Midbrain (tissue), 1 donor: ENCODE data around the gene ABLIM3.
A peak's percentile ranks its signal among the peaks of the same experiment; 100 is the strongest.

ENCODE experiments used
- DNase-seq: peaks from one replicate; lab custom pipeline; 2025; lab: John Stamatoyannopoulos, UW

The ABLIM3 gene

DNA sequence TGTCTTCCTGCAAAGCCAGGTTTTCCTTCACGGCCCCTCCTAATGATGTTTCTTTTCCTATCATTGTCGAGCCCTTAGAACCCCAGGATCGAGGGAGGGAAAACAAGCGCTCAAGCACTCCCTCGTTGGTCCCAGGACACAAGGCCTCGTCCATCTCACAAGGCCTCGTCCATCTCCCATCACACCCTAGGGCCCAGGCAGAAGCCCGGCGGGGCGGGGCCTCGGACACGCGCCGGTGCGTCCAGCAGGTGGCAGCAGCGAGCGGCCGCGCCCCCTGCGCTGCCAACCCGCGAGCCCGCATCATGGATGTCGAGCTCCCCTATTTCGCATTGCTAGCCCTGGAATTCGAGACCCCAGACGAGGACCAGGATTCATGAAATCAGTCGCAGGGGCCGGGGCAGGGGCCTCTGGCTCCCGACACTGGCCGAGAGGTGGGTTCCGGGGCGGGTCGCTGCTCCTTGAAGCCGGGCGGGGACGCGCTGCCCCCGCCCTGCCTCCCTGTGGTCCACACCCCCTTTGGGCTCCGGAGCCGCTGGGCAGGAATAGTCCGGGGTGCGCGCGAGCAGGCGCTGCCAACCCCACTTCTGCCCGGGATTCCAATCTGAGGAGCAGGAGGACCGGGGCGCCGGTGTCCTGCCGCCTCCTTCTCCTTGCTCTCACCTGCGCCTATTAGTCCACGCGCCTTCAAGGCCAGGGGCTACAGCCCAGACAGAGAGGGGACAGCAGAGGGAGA, at the start of gene ABLIM3:
Gene ABLIM3, plus strand, starts transcription at position 270 of the 733 bp plus-strand sequence. CDS start 603 bp downstream, outside the sequence.
- peak; percentile 62 for DNase-seq

DNA sequence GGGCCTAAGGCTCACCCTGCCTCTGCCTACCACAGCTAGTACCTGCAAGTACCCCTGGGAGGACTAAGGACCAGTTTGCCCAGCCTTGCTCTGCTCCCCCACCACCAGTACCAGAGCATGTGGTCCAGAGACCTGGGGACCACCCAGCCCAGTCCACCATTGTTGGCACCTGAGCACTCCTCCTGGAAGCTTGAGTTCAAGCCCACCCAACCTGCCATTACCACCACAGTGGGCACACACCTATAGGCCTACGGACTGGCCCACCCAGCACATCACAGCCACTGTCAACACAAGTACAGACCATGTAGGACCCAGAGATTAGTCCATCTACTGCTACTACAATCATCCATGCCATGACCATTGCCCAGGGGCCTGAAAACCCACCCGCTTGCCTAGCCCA, 47.7 kb upstream of the ABLIM3 start:
- no peak for DNase-seq

DNA sequence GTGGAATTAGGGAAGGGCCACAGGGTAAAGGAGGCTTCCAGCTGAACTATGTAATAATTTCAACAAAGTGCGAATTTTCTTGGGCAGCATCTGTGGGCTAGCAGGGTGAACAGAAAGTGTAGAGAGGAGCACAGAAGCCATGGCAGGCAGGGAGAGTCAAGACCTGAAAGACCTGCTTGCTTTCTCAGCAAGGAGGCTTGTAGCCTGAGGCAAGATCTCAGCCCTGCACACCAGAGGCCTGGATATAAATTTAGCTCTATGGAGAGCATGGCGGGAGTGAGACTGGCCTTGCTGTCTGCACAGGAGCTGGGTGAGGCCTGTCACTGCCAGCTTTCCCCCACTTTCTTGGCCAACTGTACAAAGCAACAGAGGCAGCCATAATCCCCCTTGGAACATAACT, 46.3 kb upstream of the ABLIM3 start:
- no peak for DNase-seq

DNA sequence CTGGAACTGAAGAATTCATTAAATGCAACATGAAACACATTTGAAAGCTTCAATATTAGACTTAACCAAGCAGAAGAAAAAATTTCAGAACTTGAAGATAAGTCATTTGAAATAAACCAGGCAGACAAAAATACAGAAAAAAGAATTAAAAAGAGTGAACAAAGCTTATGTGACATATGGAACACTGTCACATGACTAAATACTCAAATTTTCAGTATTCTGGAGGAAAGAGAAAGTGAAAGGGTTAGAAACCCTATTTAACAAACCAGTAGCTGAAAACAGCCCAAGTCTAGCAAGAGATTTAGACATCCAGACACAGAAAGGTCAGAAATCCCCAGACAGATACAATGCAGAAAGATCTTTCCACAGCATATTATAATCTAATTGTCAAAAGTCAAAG, 41.4 kb upstream of the ABLIM3 start:
- no peak for DNase-seq

DNA sequence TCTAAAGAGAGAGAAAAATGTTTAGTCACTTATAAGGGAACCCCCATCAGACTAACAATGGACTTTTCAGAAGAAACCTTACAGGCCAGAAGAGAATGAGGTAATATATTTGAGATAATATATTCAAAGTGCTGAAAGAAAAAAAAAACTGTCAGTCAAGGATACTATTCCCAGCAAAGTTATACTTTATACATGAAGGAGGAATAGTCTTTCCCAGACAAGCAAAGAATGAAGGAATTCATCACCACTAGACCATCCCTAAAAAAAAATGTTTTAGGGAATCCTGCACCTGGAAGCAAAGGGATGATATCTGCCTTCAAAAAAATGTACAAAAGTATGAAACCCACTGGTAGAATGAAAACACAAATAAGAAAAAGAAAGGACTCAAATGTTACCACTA, 41.0 kb upstream of the ABLIM3 start:
- no peak for DNase-seq

DNA sequence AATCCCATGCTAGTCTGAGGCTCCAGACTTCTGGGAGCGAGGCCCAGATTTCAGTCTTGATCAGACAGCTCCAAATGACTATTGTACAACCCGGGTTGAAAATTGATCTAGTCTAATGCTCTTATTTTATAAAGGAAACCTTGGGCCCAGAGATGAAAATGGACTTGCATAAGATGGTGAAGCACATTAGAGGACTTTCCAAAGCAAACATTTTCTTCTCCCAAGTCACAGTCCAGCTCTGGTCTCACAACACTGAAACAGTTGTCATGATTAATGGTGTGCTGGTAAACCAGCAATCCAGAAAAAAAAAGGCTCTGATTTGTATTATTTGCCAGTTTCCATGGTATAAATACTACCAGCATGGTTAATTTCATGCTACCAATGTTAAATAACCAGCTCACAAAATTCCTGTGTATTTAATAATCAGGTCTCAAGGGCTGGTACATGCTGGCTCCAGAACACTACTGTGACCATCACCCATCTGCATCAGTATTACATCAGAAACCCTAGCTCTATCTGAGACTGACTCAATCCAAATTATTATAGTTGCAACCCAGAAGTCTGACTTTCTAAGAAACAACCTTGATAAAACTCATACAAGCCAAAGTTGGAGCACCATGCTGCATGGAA, 32.5 kb upstream of the ABLIM3 start:
- no peak for DNase-seq

DNA sequence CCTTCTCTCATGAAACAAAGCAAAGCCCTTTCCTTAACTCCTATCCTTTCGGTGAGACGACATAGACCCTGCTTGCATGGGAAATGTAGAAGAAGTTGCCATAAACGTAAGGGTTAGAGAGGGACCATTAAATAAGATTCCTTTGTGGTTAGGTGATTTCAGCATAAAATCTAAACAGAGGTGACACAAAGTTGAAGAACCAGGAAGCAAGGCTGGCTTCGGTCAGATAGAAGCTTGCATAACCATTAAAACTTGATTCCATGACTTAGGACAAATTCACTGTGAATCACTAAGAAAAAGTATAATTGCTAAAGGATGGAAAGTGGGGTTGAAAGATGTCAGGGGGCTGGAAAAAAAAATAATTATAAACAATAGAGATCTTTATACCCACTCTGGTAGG, 30.9 kb upstream of the ABLIM3 start:
- DNase-seq, result no peak

DNA sequence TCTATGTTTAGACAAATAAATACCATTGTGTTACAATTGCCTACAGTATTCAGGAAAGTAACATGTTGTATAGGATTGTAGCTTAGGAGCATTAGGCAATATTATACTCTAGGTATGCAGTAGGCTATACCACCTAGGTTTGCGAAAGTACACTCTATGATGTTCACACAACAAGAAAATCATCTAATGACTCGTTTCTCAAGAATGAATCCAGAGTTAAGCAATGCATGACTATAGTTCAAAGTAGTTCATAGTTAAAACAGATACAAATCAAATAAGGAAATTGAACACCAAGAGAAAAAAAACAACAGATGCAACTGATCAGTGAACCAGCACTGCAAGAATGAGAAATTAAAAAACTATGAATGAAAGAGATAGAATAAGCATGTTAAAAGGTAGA, 27.6 kb upstream of the ABLIM3 start:
- no peak for DNase-seq

DNA sequence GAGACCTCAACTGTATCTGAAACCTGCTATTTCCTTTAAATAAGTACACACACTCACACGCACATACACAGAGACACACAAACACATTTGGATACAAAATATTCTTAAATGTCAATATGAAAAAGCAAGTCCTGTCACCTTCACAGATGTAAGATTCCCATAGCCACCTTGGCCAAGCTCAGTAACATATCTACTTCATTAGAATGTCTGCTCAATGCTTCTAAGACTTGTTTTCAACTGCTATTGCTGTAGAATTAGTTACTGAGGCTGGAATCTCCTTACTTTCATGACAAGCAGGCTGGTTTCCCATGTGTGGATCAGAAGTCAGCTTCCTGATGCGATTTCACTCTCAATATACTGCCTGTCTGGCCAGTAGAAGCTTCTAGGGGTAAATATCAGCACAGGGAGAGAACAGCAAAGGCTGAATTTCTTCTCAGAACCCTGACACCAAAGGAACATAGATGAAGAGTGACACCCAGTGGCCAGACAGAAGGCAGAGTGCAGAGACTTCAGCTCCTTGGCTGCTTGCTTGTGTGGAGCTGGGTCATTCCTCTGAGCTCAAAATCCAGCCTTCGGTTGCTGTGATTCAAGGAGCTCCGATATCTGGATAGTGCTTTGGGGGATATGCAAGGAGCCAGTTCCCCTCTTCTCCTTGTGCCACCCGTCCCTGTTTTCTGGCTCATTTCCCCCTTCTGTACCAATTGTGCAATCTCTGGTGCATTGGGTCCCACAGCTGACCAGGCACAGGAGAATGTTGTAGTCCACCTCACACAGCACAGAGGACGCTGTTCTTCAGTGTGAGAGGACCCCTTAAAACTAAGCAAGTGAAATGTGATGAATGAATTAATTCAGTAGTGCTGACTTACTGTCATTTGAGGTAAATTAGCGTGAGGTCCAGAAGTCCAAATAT, 26.6 kb upstream of the ABLIM3 start:
- peak; percentile 91 for DNase-seq

DNA sequence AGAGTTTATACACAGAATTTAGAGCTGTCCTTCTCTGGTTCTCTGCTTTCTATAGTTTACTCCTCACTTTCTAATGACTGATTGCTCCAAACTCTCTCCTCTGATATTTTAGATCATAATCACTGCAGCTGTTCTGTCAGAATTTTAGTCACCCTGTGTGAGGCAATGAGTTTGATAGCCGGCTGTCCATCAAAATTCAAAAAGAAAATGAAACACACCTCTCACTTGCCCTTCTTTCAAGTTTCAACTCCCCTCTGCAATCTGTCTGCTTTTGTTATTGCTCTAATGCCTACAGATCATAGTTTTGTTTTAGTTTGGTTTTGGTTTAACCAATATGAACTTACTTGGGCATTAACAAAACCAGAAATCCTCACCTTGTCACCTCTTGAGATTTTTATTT, 23.3 kb upstream of the ABLIM3 start:
- DNase-seq, result no peak

DNA sequence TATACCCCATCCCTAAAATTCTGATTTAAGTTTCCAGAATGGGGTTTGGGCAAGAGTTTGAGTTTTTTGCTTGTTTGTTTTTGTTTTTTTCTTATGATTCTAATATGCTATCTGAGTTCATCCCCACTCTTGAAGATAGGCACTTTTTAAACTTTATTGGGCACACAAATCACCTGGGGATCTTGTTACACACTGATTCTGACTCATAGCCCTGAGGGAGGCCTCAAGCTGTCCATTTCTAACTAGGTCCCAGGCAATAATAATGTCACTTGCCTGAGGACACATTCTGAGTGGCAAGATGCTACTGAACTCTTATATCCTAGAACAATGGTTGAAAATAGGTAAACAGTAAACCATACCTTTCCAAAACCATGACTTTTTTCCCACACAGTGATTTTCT, 22.8 kb upstream of the ABLIM3 start:
- DNase-seq, result no peak

DNA sequence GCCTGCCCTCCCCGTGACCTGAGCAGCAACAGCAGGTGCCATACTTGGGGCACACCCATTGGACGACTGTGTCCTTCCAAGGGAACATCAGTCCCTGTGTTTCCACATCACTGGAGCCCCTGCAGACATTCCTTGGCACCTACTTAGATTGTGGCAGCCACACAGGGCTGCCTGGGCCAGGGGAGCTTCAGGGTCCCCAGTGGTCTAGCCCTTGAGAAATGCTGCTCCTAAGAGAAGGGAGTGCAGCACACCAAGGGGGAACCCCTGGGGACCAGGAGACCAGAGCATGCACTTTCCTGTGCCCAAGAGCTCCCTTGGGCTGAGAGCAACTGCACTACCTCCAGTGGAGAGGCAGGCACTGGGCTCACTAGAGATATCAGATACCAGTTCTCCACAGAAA, 20.1 kb upstream of the ABLIM3 start:
- DNase-seq, result no peak

DNA sequence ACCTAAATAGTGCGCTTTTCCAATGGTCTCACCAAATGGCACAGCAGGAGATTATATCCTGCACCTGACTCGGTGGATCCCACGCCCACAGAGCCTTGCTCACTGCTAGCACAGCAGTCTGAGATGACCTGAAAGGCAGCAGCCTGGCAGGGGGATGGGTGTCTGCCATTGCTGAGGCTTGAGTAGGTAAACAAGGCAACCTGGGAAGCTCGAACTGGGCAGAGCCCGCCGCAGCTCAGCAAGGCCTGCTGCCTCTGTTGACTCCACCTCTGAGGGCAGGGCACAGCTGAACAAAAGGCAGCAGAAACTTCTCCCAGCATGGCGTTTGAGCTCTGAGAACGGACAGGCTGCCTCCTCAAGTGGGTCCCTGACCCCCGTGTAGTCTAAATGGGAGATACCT, 18.1 kb upstream of the ABLIM3 start:
- no peak for DNase-seq

DNA sequence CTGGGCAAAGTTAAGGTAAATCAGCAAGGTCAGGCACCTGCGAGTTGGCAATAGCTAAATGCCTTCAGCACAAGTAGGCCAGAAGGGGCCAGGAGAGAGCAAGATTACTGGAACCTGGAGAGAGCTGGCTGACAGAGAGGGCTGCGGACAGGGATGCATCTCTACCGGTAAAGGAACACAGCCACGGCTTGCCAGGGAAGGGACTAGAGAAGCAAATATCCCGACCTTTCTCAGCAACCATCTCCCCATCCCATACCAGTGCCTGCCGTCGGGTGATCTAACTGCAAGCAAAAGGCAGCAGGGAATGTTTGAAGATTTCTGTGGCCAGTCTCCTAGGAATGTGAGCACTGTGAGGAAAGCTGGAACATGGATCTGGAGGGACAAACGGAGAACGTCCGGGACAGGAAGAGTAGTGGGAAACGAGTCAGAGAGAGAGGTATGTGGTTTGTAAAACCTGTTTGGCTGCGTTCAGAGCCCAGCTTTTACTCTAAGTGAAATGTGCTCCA, 15.9 kb upstream of the ABLIM3 start:
- no peak for DNase-seq

DNA sequence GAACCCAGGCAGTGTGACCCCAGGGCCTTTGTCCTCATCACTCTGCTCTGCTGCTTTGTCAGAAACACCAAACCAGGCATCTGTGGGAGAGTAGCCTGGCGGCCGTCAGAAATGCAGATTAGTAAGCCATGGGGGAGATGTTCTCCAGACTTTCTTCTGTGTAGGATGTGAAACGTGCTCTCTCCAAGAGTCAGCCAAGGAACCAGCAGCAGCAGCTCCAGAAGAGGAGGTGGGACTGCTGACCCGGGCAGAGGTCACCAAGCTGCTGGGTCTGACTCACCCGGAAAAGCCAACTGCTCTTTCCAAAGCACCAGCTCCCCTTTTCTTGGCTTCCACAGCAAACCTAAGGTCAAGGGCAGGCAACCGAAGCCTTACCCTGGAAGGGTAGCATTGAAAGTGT, 14.4 kb upstream of the ABLIM3 start:
- DNase-seq, result no peak

DNA sequence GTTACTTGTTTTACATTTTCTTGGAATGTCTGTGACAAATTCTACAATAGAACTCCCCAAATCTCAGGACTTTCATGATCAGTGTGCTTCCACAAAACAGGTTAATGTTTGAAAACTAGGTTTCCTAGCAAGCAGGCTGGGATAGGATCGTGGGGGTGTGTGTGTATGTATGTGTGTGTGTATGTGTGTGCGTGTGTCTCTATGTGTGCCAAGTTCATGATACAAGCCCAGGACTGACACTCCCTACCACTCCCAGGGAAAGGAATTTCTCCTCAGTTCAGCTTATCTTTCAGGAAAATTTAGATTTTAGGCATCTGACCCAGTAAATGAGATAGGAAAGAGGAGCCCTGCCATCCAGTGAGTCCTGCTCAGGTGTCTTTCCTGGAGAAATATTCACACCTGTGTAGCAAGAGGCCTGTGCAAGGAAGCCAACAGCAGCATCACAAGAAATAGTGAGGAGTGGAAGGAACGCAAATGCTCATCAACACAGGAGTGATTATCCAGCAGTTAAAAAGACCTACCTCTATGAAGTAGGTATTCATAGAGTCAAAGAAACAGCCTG, 13.8 kb upstream of the ABLIM3 start:
- no peak for DNase-seq

DNA sequence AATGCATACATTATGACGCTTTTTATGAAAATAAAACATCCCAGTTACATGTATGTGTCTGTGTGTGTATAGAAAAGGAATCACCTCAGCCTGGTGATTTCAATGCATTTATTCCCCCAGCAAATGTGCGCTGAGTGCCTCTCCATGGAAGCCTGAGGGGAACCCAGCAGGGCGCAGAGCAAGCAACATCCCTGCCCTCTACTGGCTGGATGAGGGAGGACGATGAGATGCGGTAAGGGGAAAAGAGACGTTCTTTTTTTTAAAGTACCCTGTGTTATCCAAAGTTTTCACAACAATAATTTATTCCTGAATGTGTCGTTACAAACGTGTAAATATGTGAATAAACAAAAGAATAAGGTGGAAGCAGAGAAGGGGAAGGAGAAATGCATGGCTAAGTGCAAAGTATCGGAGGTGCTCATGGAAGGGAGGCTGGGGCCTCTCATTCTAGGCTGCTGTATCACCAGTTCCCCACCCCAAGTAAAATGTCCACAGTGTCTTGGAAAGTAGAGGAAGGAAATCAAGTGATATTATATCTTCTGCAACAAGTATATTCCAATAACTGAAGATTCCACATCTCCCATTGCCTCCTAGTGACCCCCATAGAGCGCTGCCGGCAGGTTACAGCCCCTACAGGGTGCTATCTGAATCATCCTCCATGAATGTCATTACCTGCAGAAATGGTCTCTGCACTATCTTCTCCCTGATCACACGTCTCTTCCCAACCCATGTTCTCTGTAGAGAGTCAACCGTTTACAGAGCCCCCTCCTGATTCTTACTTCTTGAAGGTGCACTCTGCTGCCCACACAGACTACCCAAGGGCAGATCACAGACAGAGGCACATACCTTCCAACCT, 13.0 kb upstream of the ABLIM3 start:
- peak; percentile 22 for DNase-seq

DNA sequence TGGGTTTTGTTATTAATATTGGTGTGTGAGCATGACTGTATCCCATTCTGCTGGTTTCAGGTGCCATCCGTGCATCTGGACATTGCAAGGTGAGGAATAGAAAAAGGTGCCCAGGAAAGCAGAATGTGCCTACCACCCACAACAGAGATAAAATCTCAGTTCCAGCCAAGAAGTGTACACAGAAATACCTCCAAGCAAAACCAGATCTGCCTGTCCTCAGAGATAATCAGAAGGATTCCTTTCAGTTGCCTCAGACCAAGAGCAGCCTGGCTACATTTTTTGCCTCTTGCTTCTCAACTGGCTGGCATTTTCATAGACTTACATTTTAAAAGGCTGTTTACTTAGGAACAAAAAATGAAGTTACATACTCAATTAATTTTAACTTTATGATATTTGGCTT, 12.1 kb upstream of the ABLIM3 start:
- DNase-seq, result no peak

DNA sequence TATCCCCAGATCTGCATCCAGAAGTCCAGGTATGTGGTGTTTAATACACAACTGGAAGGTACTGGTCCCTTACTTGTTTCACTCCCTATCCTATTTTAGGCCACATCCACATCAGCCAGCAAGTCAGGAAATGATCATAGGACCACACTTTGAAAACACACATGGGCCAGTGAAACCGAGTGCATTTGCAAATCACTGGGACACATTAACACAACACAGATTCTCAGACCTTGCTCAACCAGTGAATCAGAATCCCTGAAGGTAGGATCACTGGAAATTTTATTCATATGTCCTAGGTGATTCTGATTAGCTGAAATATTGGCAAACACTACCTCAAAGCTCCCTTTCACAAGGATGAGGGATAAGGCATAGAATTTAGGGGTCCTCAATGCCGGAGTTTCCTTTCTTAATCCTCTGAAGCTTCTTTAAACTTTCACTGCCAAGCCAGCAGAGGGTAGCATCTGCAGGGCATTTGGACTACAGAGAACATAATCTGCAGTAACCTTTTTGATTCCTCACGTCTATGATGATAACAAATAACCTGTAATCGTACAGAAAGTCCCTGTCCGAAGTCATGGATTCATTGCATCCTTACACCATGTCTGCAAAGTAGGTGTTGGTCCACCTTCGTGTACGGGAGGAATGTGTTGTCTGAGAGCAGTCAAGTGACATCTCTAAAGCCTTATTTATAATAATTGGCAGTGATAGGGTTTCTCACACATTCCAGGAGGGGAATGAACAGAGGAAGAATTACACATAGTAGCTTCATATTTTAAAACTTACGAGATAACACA, 11.0 kb upstream of the ABLIM3 start:
- DNase-seq, result peak; percentile 5

DNA sequence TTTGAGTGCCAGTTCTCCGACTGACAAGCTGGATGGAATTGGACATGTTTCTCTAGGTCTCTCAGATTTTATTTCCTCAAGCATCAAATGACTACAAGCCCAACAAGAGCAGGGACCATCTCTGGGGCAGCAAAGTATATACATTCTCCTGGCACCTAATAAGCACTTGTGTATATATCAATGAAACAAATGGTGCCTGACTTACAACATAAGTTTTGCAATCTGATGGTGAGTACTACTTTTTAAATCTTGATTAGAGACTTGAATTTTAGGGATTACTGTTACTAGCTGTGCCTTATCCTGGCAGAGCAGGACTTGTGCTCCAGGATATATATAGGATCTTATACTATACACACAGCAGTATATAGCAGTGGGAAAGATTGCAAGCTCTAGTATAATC, 8.8 kb upstream of the ABLIM3 start:
- DNase-seq, result no peak
